Uterus (tissue), 4 donors: ENCODE results near the gene FUT2. TPM values are rescaled to one million over a fixed set of nuclear protein-coding genes. Genes with fewer than 3 reads are reported as not detected.

ENCODE experiments used
- DNase-seq, 2 donors: peaks; one replicate each; pipeline ENCODE4 v3.0.0-alpha.2; 2019 to 2020
- H3K27ac ChIP-seq, 2 donors: fragments of 200-600 bp; sonication (generic); 1 replicate in 1 of 2; 2 replicates in 1 of 2; pipeline ENCODE4 v1.5.1; 2016 to 2018
- H3K27me3 ChIP-seq, 2 donors: fragments of 200-600 bp; sonication (generic); one replicate each; pipeline ENCODE4 v1.5.1; 2018 to 2019; ENCODE audit warnings: control low read depth in 1 of 2
- H3K36me3 ChIP-seq, 2 donors: fragments of 200-600 bp; sonication (generic); one replicate each; pipeline ENCODE4 v1.5.1; 2019; ENCODE audit warnings: control low read depth in 1 of 2
- H3K4me1 ChIP-seq, 2 donors: fragments of 200-600 bp; sonication (generic); one replicate each; pipeline ENCODE4 v1.5.1; 2018 to 2019; ENCODE audit warnings: control low read depth in 1 of 2
- H3K4me3 ChIP-seq, 2 donors: fragments of 200-600 bp; sonication (generic); 1 replicate in 1 of 2; 2 replicates in 1 of 2; pipeline ENCODE4 v1.5.1; 2018 to 2019; ENCODE audit warnings: mild to moderate bottlenecking in 1 of 2
- H3K9me3 ChIP-seq, 2 donors: fragments of 200-600 bp; sonication (generic); one replicate each; pipeline ENCODE4 v1.5.1; 2019; ENCODE audit warnings: control low read depth in 1 of 2
- POLR2A ChIP-seq, 2 donors: fragments of 450-650 bp; IDR thresholded peaks; one replicate each; pipeline ENCODE4 v1.6.1; 2016; ENCODE audit warnings: antibody characterized with exemption in 2 of 2, mild to moderate bottlenecking in 1 of 2, moderate library complexity in 1 of 2
- intact Hi-C: fragments of 100-400 bp; cut with DNase I; formaldehyde crosslinking; loops from one replicate; pipeline ENCODE4 v1.15.1; 2023; ENCODE audit warnings: low total_unique reads
- total RNA-seq, 4 donors: library from RNA; depleted of rRNA in 3 of 4; stranded (reverse); fragments of >200 nt in 3 of 4; gene quantifications; one replicate each; pipeline versions ENCODE4 v1.1.0 to v1.2.4, GENCODE V29; 2014 to 2023
- TF ChIP-seq, protein P1 (sequence below), 4 experiments: fragments of 200-600 bp in 2 of 4; fragments of 450-650 bp in 2 of 4; sonication (generic) in 2 of 4; IDR thresholded peaks; one replicate each; pipeline ENCODE4 v1.5.1; 2016 to 2019; ENCODE audit warnings: antibody characterized with exemption in 4 of 4, mild to moderate bottlenecking in 2 of 4, moderate library complexity in 1 of 4
- donor health status: DM: yes; HTN: yes; CAD: no.

FUT2 gene
- total RNA-seq, 4 donors from 2014 or later: 1.0 TPM; not detected in 3

DNA sequence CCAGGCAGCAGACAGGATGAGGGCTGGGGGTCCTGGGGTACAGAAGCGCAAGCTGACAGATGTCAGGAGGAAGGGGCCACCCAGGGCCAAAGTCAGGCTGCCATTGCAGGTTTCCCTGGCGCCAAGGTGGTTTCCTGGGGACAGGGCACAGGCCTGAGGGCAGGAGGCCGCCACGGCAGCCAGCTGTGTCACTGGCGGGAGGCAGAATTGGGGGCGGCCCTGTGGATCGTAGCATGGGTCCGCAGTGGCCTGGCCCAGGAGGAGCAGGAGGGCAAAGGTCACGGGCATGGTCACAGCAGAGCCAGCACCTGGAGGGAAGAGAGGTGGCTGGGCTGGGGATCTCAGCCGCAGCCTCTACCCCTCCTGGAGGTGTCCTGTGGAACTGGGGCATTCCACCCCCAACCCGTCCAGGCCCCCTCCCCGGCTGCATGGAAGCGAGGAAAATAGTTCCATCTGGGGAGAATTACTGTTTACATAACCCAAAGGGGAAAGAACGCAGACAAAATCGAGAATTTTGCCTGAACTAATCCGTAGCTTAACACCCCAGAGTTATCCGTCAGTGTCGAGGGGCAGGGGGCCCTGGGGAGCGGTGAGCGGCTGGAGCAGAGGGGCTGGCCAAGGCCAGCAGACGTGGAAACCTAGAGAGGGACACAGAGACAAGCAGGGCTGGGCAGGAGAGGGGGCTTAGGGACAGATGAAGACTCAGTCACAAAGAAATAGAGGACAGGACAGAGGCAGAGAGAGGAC lies 24.9 kb upstream of the FUT2 start:
- no peak for TF ChIP-seq POLR2A (IDR thresholded peaks at IDR 0.05)
- TF ChIP-seq, protein P1, sequence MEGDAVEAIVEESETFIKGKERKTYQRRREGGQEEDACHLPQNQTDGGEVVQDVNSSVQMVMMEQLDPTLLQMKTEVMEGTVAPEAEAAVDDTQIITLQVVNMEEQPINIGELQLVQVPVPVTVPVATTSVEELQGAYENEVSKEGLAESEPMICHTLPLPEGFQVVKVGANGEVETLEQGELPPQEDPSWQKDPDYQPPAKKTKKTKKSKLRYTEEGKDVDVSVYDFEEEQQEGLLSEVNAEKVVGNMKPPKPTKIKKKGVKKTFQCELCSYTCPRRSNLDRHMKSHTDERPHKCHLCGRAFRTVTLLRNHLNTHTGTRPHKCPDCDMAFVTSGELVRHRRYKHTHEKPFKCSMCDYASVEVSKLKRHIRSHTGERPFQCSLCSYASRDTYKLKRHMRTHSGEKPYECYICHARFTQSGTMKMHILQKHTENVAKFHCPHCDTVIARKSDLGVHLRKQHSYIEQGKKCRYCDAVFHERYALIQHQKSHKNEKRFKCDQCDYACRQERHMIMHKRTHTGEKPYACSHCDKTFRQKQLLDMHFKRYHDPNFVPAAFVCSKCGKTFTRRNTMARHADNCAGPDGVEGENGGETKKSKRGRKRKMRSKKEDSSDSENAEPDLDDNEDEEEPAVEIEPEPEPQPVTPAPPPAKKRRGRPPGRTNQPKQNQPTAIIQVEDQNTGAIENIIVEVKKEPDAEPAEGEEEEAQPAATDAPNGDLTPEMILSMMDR (IDR thresholded peaks at IDR 0.05): no peak
- Histone ChIP-seq H3K27me3 (no peaks in the 10 kb centered on the region), H3K36me3 (no peaks in the 10 kb centered on the region), H3K27ac (no peak overlapping the region), H3K9me3 (no peaks in the 10 kb centered on the region), H3K4me1 (no peaks in the 10 kb centered on the region), H3K4me3 (no peak overlapping the region)
- no peak for DNase-seq
- intact Hi-C loops: no loop called here

DNA sequence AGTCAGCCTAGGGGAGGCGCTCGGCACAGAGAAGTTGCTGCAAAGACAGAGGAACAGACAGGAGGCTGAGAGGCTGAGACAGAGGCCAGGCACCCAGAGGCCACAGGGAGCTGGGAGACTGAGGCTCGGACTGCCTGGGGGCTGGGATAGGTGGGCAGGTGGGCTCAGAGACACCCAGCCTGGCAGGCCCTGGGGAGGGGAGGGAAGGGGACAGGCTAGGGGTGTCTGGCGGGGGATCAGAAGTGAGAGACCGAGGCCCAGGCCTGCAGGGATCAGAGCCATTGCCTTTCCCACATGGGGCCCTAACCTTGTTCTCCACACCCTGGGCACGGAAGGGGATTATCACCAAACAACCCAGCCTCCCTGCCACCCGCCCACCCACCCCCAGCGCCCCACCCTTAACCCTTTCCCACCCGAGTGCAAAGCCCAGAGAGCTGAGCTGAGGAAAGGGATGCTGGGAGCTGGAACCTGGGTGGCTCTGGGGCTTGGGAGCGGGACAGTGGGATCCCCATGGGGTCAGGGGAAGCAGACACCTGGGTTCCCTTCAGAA lies 24.2 kb upstream of the FUT2 start:
- H3K36me3 ChIP-seq: no peaks in the 10 kb centered on the region
- no peaks in the 10 kb centered on the region for H3K27me3 ChIP-seq
- intact Hi-C loops: no loop called here
- H3K4me1 ChIP-seq: no peaks in the 10 kb centered on the region
- H3K9me3 ChIP-seq: no peaks in the 10 kb centered on the region
- no peak overlapping the region for H3K27ac ChIP-seq
- DNase-seq: no peak
- no peak overlapping the region for H3K4me3 ChIP-seq
- TF ChIP-seq, protein P1 (IDR thresholded peaks at IDR 0.05): no peak
- no peak for TF ChIP-seq POLR2A (IDR thresholded peaks at IDR 0.05)

DNA sequence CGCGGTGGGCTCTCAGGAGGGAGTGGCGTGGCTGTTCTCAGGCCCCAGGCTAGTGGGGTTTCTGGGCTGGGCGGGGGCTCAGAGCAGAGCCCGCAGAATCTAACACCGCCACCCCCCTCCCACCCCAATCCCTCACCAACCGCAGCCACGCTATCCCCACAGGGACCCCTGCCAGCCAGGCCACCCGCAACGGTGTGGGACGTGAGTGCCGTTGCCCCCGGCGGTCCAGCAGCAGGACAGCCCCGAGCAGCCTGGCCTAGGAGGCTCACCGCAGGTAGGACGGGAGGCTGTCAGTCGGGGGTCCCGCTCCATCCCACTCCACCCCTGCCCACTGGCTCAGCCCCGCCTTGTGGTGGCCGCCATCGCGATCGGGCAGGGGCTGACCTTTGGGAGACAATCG lies 22.8 kb upstream of the FUT2 start, which contains the start of gene NTN5:
NTN5 (minus strand) TSS at position 24 of the 400 bp plus-strand sequence. CDS start 2,031 bp downstream, outside the sequence.
- Histone ChIP-seq H3K36me3 (no peaks in the 10 kb centered on the region), H3K4me1 (no peaks in the 10 kb centered on the region), H3K9me3 (no peaks in the 10 kb centered on the region), H3K4me3 (no peak within 1 kb of the TSS), H3K27ac (no peak within 1 kb of the TSS), H3K27me3 (no peaks in the 10 kb centered on the region)
- no peak for TF ChIP-seq POLR2A (IDR thresholded peaks at IDR 0.05)
- TF ChIP-seq, protein P1 (IDR thresholded peaks at IDR 0.05): no peak
- intact Hi-C loops: no loop called here
- no peak for DNase-seq

GRCh38 chr19:48673436-48674100 lies 22.2 kb upstream of the FUT2 start:
- no peaks in the 10 kb centered on the region for H3K9me3 ChIP-seq
- no peaks in the 10 kb centered on the region for H3K4me1 ChIP-seq
- no peak for DNase-seq
- TF ChIP-seq POLR2A (IDR thresholded peaks at IDR 0.05): no peak
- TF ChIP-seq, protein P1 (IDR thresholded peaks at IDR 0.05): no peak
- H3K27ac ChIP-seq: no peak overlapping the region
- no peaks in the 10 kb centered on the region for H3K36me3 ChIP-seq
- H3K27me3 ChIP-seq: no peaks in the 10 kb centered on the region
- intact Hi-C loops: no loop called here
- no peak overlapping the region for H3K4me3 ChIP-seq
